ENCODE measurements around the gene PRR14. TPM values are rescaled to one million over a fixed set of nuclear protein-coding genes. Genes with fewer than 3 reads are reported as not detected.
"Not testable (repeated sequence)": the region's sequence is repeated elsewhere in the genome, so short reads cannot be mapped to it uniquely, and the experiment has no call there.

PRR14 gene
- total RNA-seq, 8 experiments from 2014 or later, result 12.4 to 30.7 (median 19.9) TPM

DNA sequence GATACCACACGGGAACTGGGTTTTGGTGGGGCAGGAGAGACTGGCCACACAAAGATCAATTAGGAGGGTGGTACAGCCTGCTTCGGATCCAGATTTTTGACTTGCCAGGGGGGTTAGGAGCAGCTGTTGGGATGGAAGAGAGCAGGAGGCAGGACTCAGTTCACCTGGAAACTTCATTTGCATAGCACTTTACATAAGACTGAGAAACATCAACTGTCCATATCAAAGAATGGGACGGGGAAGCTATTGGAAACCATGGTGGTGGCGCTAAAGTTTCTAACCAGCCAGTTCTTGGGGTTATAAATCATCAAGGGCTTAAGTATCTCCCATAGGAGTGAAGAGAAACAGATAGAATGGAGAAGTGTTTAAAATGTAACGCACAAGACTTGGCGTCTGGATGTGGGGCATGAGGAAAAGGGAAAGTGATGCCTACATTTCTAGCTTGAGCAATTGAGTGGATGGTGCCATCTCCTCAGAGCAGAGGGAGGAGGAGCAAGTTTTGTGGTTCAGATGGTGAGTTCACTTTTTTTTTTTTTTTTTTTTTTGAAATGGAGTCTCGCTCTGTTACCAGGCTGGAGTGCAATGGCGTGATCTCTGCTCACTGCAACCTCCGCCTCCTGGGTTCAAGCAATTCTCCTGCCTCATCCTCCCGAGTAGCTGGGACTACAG lies 41.8 kb downstream of the PRR14 start:
- no peak for ATAC-seq (replicated peaks in 6 of 8)

DNA sequence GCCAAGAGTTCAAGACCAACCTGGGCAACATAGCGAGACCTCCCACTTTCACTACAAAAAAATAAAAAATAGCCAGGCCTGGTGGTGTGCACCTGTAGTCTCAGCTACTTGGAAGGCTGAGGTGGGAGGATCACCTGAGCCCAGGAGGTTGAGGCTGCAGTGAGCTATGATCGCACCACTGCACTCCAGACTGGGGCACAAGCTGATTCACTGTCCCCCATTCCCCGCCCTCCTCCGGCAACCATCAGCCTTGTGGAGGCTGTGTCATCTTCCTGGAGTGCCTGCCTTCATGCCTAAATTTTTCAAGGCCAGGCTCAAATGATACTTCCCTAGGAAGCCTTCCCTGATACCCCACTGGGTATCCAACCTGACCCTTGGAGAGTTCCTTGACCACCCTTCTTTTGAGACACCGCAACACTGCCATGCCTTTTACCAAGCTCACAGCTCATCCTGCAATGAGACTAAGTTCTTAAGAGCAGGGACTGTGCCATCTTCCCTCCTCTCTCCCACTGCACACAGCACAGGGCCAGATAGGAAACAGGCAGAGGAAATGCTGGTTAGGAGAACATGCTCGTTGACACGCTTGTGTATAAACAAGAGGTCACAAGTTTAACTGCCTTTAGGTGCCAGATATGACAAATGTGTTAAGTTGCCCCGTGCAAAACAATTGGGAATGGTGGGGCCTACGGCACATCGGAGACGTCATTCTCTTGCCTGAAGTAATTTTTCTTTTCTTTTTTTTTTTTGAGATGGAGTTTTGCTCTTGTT lies 44.4 kb downstream of the PRR14 start:
- in situ Hi-C loops (cut with MboI; ENCODE audit: low pct_unique_long_range_greater_than_20kb in 2 of 9, low sequenced_read_pairs in 9 of 9, unreplicated experiment in 9 of 9), result no loop called here
- peaks cover 7 to 10% of the 10 kb centered on the region in 2 donors for H3K4me1 ChIP-seq (replicated peaks in 1 of 2)
- H3K27ac ChIP-seq, result no peak overlapping the region
- no peak overlapping the region for H3K4me3 ChIP-seq
- ATAC-seq (replicated peaks in 6 of 8), result no peak
- WGBS, 10 experiments, result 53 to 92% (median 77%) methylated on average over 1 to 8 of the region's 11 CpGs

More for the DNA sequence above, 41.8 kb downstream of the PRR14 start:
- peaks cover 3% of the 10 kb centered on the region in 2 donors for H3K4me1 ChIP-seq (replicated peaks in 1 of 2)
- 0 to 71% (median 48%) methylated on average over 1 to 6 of the region's 10 CpGs for WGBS, 10 experiments
- H3K4me3 ChIP-seq, result no peak overlapping the region
- H3K27ac ChIP-seq, result no peak overlapping the region
- in situ Hi-C loops (cut with MboI; ENCODE audit: low pct_unique_long_range_greater_than_20kb in 2 of 9, low sequenced_read_pairs in 9 of 9, unreplicated experiment in 9 of 9), result no loop called here

- in situ Hi-C loops (cut with MboI; ENCODE audit: low pct_unique_long_range_greater_than_20kb in 2 of 9, low sequenced_read_pairs in 9 of 9, unreplicated experiment in 9 of 9), result not testable (repeated sequence)
- H3K4me1 ChIP-seq (replicated peaks in 1 of 2), result peaks cover 7 to 12% of the 10 kb centered on the region in 2 donors
Observed at GRCh38 chr16:30696646-30697045, 45.9 kb downstream of the PRR14 start.

GRCh38 chr16:30697264-30698138 lies 46.7 kb downstream of the PRR14 start:
- Histone ChIP-seq H3K27ac (peak overlapping the region; percentile 100), H3K4me1 (replicated peaks in 1 of 2) (peaks cover 7 to 12% of the 10 kb centered on the region in 2 donors), H3K4me3 (peak overlapping the region; percentile 78 to 88 (median 83))
- WGBS, 10 experiments, result 7 to 79% (median 26%) methylated on average over 2 to 16 of the region's 26 CpGs; no CpG with 5 or more reads in 1 of the 10 experiments
- ATAC-seq (replicated peaks in 6 of 8), result peak; percentile 87 to 93 (median 89)
- in situ Hi-C loops (cut with MboI; ENCODE audit: low pct_unique_long_range_greater_than_20kb in 2 of 9, low sequenced_read_pairs in 9 of 9, unreplicated experiment in 9 of 9), result no loop called here

More at GRCh38 chr16:30696646-30697045, 45.9 kb downstream of the PRR14 start:
- WGBS, 10 experiments, result 83 to 100% (median 92%) methylated on average over 1 to 3 of the region's 3 CpGs; no CpG with 5 or more reads in 3 of the 10 experiments
- not testable (repeated sequence) for H3K27ac ChIP-seq; ATAC-seq (replicated peaks in 6 of 8); H3K4me3 ChIP-seq

- Histone ChIP-seq H3K4me3 (peak overlapping the region; percentile 78 to 88 (median 83)), H3K27ac (peak overlapping the region; percentile 100), H3K4me1 (replicated peaks in 1 of 2) (peaks cover 7 to 12% of the 10 kb centered on the region in 2 donors)
- in situ Hi-C loops (cut with MboI; ENCODE audit: low pct_unique_long_range_greater_than_20kb in 2 of 9, low sequenced_read_pairs in 9 of 9, unreplicated experiment in 9 of 9), result no loop called here
- ATAC-seq (replicated peaks in 6 of 8), result peak; percentile 57 to 83 (median 76)
- WGBS, 10 experiments, result 0 to 2% methylated on average over 9 to 13 of the region's 76 CpGs; no CpG with 5 or more reads in 8 of the 10 experiments
Observed at GRCh38 chr16:30698139-30698815, 47.5 kb downstream of the PRR14 start.

DNA sequence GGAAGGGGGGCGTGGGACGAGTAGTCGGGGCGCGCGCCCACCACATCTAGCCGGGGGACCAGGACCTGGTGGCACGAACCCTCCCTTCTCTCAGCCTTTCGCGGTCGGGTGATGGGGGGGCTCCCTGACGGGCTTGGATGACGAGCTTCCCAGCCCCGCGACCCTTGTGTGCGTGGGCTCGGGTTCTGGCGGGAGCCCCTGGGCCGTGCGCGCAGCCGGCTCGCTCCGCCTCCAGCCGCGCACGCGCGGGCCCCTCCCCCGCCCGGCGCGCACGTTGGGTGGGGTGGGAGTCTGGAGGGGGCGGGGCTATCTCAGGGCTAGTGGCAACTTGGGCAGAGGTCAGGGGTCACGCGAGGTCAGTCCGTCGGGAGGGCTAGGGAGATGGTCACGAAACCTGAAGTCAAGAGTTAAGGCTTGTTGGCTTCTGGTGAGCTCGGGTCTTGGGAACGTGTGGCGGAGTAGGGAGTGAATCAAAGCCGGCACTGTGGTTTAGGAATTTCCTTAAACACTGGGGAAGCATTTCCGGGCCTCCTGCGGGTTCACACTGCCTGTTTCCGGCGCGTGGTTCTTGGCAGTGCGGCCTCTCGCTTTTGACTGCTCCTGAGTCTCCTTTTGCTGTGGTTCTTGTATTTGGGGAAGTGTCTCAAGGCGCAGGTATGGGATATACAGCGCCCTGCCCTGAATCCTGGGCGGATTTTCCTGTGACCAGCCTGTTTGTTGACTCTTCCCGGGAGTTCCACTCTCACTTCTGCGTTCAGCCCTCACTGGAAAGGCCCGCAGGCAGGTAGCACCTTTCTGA lies 48.3 kb downstream of the PRR14 start, which contains the start of gene SRCAP:
Gene SRCAP (plus strand): TSS at position 356 of the 799 bp plus-strand sequence. CDS start 1,654 bp downstream, outside the sequence.
- Histone ChIP-seq H3K4me1 (replicated peaks in 1 of 2) (peaks cover 5 to 8% of the 10 kb centered on the region in 2 donors), H3K27ac (peak within 1 kb of the TSS; percentile 100), H3K4me3 (peak within 1 kb of the TSS; percentile 78 to 88 (median 83))
- in situ Hi-C loops (cut with MboI; ENCODE audit: low pct_unique_long_range_greater_than_20kb in 2 of 9, low sequenced_read_pairs in 9 of 9, unreplicated experiment in 9 of 9), result no loop called here
- peak; percentile 33 to 54 (median 49) for ATAC-seq (replicated peaks in 6 of 8)
- 0 to 14% (median 0%) methylated on average over 1 to 15 of the region's 57 CpGs; no CpG with 5 or more reads in 3 of the 10 experiments for WGBS, 10 experiments

- 4 to 60% (median 48%) methylated on average over 5 to 8 of the region's 8 CpGs; no CpG with 5 or more reads in 2 of the 10 experiments for WGBS, 10 experiments
- H3K4me1 ChIP-seq (replicated peaks in 1 of 2), result peaks cover 5 to 8% of the 10 kb centered on the region in 2 donors
- peak overlapping the region; percentile 100 for H3K27ac ChIP-seq
- H3K4me3 ChIP-seq, result peak overlapping the region; percentile 78 to 88 (median 83)
- ATAC-seq (replicated peaks in 6 of 8), result no peak
- in situ Hi-C loops (cut with MboI; ENCODE audit: low pct_unique_long_range_greater_than_20kb in 2 of 9, low sequenced_read_pairs in 9 of 9, unreplicated experiment in 9 of 9), result loop anchor here in 1 of 9 experiments (10.0 kb wide), 1 partner anchor 55 kb away; no protein-coding TSS in a partner anchor
Observed at GRCh38 chr16:30699615-30700099, 48.9 kb downstream of the PRR14 start.

GRCh38 chr16:30700491-30700890 lies 49.7 kb downstream of the PRR14 start:
- Histone ChIP-seq H3K4me3 (no peak overlapping the region), H3K4me1 (replicated peaks in 1 of 2) (peaks cover 5 to 8% of the 10 kb centered on the region in 2 donors), H3K27ac (no peak overlapping the region)
- 19 to 100% (median 59%) methylated on average over 2 to 9 of the region's 9 CpGs; no CpG with 5 or more reads in 3 of the 10 experiments for WGBS, 10 experiments
- no peak for ATAC-seq (replicated peaks in 6 of 8)
- in situ Hi-C loops (cut with MboI; ENCODE audit: low pct_unique_long_range_greater_than_20kb in 2 of 9, low sequenced_read_pairs in 9 of 9, unreplicated experiment in 9 of 9), result loop anchor here in 1 of 9 experiments (10.0 kb wide), 1 partner anchor 54 kb away; no protein-coding TSS in a partner anchor

GRCh38 chr16:30700971-30701370 lies 50.2 kb downstream of the PRR14 start:
- no peak for ATAC-seq (replicated peaks in 6 of 8)
- Histone ChIP-seq H3K4me1 (replicated peaks in 1 of 2) (peaks cover 5 to 8% of the 10 kb centered on the region in 2 donors), H3K4me3 (no peak overlapping the region), H3K27ac (no peak overlapping the region)
- 54 to 100% (median 96%) methylated on average over 1 to 5 of the region's 5 CpGs; no CpG with 5 or more reads in 2 of the 10 experiments for WGBS, 10 experiments
- in situ Hi-C loops (cut with MboI; ENCODE audit: low pct_unique_long_range_greater_than_20kb in 2 of 9, low sequenced_read_pairs in 9 of 9, unreplicated experiment in 9 of 9), result loop anchor here in 1 of 9 experiments (10.0 kb wide), 1 partner anchor 54 kb away; no protein-coding TSS in a partner anchor

GRCh38 chr16:30703071-30703470 lies 52.3 kb downstream of the PRR14 start:
- WGBS, 10 experiments, result 92 to 100% (median 97%) methylated on average over 1 to 5 of the region's 12 CpGs; no CpG with 5 or more reads in 5 of the 10 experiments

GRCh38 chr16:30703971-30704370 lies 53.2 kb downstream of the PRR14 start:
- 89 to 100% (median 96%) methylated on average over 1 to 9 of the region's 10 CpGs; no CpG with 5 or more reads in 1 of the 10 experiments for WGBS, 10 experiments
- in situ Hi-C loops (cut with MboI; ENCODE audit: low pct_unique_long_range_greater_than_20kb in 2 of 9, low sequenced_read_pairs in 9 of 9, unreplicated experiment in 9 of 9), result loop anchor here in 1 of 9 experiments (10.0 kb wide), 1 partner anchor 51 kb away; no protein-coding TSS in a partner anchor

More at GRCh38 chr16:30703071-30703470, 52.3 kb downstream of the PRR14 start:
- H3K27ac ChIP-seq; ATAC-seq (replicated peaks in 6 of 8); H3K4me3 ChIP-seq; H3K4me1 ChIP-seq (replicated peaks in 1 of 2): not testable (repeated sequence)
- in situ Hi-C loops (cut with MboI; ENCODE audit: low pct_unique_long_range_greater_than_20kb in 2 of 9, low sequenced_read_pairs in 9 of 9, unreplicated experiment in 9 of 9), result loop anchor here in 1 of 9 experiments (10.0 kb wide), 1 partner anchor 52 kb away; no protein-coding TSS in a partner anchor

More at GRCh38 chr16:30703971-30704370, 53.2 kb downstream of the PRR14 start:
- H3K27ac ChIP-seq, result no peak overlapping the region
- peaks cover 5 to 8% of the 10 kb centered on the region in 2 donors for H3K4me1 ChIP-seq (replicated peaks in 1 of 2)
- ATAC-seq (replicated peaks in 6 of 8), result no peak
- no peak overlapping the region for H3K4me3 ChIP-seq
